C4-2B (cell line): ENCODE results near the gene OVOL2.

ENCODE experiments used
- CTCF ChIP-seq: fragments of 450-650 bp; conservative IDR thresholded peaks from 2 replicates; pipeline ENCODE4 v1.5.1; 2017; ENCODE audit warnings: mild to moderate bottlenecking
- ZFX ChIP-seq: fragments of 450-650 bp; IDR thresholded peaks from 2 replicates; pipeline ENCODE4 v1.6.1; 2017

GRCh38 chr20:18020931-18021330 is 36.8 kb downstream of the OVOL2 start:
- TF ChIP-seq CTCF (no peak), ZFX (no peak)
